Fibroblast of the conjunctiva (primary cell): ENCODE data around the gene GRK1.

ENCODE experiments used
- DNase-seq: peaks from one replicate; pipeline ENCODE4 v3.0.0-alpha.2; 2010; ENCODE audit warnings: low read depth

The GRK1 gene

DNA sequence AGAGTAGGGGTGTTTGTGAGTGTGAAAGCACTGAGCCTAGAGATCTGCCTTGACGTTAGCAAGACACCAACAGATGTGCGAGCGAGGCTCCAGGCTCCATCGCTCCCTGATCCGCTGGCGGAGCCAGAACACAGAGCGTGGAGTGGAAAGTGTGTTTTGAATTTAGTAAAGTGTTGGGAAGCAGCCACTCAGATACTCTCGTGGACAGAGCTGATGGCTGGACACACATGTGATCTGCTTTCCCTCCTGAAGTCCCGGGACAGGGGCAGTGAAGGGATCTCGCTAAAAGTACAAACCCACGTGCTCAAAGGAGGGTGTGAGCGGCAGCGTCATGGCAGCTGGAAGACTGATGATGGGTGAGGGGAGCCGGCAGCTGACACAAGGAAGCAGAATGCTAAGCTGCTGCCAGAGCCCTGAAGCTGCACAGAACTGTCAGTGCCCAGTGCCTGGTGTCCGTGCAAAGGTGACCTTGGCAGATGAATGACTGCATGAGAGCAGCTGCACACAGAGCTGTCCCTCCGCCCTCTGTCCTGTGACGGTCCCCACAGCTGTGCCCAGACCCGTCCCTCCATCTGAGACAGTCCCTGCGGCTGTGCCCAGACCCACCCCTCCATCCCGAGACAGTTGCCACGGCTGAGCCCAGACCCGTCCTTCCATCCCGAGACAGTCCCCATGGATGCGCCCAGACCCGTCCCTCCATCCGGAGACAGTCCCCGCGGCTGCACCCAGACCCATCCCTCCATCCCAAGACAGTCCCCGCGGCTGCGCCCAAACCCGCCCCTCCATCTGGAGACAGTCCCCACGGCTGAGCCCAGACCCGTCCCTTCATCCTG lies 62.4 kb downstream of the GRK1 start:
- DNase-seq, result no peak

GRCh38 chr13:113730258-113730691 lies 63.3 kb downstream of the GRK1 start:
- no peak for DNase-seq

GRCh38 chr13:113730831-113731191 lies 63.8 kb downstream of the GRK1 start:
- no peak for DNase-seq

- DNase-seq, result no peak
Observed at GRCh38 chr13:113731192-113732175, 64.5 kb downstream of the GRK1 start.

DNA sequence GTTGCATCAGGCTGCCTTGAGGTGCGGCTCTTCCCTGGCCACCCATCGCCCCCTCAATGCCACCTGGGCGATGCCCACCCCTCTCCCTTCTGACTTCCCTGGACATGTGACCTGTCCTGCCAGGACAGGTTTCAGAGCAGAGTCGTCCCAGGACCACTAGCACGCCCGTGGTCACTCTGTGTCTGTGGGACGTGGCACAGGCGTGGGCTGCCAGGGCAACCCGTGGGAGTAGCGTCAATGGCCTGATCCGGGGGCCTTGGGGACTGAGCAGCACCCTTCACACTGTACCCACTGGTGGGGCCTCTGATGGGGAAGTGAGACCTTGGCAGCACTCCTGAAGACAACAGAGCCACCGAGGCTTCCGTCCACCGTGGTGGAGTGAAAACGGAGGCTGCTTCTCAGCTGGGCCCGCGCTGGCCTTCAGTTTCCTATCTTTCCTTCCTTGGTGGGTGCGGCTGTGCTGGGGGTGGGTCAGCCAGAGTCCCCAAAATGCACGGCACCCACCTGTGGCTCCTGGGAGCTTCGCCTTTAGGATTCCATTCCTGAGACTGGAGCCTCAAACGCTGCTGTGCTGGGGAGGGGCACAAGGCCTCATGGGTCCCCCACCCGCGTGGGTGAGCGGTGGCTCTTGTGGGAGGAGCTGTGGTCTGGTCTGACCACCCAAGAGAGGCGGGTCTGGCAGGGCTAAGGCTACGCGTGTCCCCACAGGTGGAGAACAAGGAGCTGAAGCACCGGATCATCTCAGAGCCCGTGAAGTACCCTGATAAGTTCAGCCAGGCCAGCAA lies 65.3 kb downstream of the GRK1 start:
- DNase-seq, result no peak

- DNase-seq, result no peak
Observed at GRCh38 chr13:113732961-113733950, 66.2 kb downstream of the GRK1 start.

DNA sequence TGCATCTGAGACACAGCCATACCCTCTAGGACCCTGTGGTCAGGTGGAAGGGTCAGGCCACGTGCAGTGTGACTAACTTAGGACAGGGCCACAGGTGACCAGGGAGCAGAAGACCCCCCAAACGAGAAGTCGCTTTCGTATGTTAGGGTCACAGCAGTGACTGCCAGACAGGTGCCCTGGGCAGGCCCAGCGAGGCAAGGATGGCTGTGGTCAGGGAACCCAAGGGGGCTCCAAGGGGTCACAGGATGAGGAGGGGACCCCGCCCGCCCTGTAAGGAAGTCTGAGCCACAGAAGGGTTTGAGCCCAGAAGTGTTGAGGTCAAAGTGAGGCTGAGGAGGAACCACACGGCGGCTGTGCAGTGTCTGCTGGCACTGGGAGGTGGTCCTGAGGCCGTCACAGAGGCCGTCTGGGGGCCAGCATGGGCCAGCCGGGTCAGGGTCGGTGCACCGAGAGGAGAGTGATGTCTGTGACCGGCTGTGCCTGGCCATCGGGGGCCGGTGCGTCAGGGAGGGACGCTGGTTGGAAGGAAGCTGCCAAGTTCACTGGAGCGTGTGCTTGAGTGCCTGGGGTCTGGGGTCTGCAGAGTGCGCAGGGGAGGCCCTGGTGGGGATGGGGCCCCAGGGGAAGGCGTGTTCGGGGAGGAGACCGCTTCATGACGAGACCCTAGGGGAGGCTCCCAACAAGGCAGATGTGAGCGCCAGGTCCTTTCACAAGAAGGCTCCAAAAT lies 67.2 kb downstream of the GRK1 start:
- no peak for DNase-seq

GRCh38 chr13:113734826-113735125 lies 67.8 kb downstream of the GRK1 start:
- DNase-seq, result no peak

GRCh38 chr13:113735194-113735593 lies 68.2 kb downstream of the GRK1 start:
- no peak for DNase-seq

DNA sequence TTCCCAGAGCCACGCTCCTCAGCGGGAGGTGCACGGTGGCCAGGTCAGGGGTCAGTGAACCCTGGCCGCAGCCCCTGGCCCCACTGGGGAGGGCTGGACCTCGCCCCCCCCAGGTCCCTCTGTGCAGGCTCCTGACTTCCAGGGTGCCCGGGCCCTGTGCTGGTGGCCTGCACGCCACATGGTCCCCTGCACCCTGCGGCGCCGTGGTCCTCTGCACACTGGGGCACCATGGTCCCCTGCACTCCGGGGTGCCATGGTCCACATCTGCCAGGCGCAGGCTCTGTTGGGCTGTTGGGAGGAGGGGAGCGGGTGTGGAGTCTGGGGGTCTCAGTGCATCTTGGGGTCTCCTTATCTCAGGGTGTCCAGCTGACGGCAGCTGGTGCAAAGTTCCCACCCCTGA lies 68.7 kb downstream of the GRK1 start:
- DNase-seq, result no peak

- no peak for DNase-seq
Observed at GRCh38 chr13:113736258-113736731, 69.3 kb downstream of the GRK1 start.

DNA sequence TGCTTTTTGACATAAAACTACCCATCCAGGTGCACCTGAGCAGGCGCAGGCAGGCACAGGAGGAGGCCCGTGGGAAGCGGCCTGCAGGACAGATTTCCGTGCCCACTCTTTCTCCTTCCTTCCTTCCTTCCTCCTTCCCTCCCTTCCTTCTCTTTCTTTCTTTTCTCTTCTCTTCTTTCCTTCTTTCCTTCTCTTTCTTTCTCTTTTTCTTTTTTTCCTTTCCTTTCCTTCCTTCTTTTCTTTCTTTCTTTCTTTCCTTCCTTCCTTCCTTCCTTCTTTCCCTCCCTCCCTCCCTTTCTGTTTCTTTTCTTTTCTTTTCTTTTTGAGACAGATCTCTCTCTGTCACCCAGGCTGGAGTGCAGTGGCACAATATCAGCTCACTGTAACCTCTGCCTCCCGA lies 70.8 kb downstream of the GRK1 start:
- no peak for DNase-seq

DNA sequence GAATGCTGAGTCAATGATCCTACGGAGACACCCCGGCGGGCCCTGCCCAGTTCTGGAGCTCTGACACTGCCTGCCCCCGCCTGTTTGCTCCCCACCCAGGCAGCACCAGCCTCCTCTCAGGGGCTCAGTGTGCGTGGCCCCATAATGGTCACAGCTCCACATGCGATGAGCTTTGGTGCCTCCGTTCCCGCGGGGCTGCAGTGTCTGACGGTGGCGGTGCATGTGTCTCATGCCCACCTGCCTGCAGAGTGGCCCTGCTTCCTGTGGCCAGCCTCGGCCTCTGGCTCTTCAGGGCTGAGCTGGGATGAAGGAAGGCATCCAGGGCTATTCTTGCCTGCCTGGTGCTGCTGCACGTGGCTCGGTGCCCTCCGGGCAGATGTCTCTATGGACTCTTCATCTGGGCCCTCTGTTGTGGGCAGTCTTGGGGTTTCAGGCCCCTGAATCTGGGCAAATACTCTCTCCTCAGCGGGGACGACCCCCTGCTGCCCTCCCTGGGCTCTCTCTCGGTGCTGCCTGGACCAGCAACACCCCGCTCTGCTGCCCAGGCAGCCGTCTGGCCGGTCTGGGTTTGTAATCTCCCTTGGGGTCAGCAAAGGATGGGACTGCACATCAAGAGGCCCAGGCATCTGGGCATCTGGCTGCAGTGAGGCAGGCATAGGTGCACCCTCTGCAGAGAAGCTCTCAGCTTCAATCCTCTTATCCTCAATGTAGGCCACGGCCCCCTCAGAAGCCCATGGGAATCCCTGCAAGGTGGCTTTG lies 72.7 kb downstream of the GRK1 start:
- DNase-seq, result no peak

DNA sequence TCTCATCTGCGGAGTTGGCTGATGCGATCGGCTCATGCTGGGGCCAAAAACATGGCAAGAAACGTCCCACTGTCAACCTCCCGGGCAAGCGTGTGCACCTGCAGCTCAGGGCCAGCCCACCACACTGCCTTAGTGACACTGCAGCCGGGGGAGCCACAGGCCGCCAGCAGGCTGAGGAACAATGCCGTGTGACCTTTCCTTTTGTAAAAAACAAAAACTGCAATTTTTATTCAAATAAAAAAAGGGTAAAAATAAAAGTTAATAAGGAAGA lies 73.2 kb downstream of the GRK1 start:
- DNase-seq, result no peak

DNA sequence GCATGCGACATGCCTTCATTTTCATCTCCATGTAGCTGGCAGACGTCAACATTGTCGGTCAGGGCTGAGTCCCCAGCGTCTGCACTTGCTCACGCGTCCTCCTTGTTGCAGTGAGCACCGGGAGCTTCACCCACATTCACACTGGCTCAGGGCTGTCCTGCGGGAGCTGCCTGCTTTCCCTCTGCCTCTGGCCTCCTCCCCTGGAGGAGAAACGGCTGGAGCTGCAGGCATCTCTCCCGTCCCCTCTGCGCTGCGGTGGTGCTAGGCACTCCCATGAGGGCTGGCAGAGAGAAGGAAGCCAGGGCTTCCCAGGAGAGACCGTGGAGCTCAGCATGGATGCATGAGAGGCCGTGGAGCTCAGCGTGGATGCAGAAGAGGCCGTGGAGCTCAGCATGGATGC lies 73.6 kb downstream of the GRK1 start:
- no peak for DNase-seq

DNA sequence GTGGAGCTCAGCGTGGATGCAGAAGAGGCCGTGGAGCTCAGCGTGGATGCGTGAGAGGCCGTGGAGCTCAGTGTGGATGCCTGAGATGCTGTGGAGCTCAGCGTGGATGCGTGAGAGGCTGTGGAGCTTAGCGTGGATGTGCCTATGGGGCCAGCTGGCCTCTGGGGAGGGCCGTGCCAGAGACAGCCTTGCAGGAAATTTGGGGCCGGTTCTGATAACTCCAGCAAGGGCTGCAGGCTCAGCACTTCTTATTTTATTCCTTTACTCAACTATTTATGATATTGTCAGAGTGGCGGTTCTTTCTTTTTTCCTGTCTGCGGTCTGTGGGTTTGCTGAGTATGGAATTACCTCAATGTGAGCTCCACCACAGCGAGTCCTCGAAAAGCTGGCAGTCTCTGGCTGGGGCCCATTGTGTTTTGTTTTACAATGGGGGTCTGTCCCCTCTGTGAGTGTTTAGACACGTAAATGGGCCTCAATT lies 74.2 kb downstream of the GRK1 start:
- DNase-seq, result no peak

- DNase-seq, result peak; percentile 39
Observed at GRCh38 chr13:113742000-113742441, 75.0 kb downstream of the GRK1 start.

GRCh38 chr13:113742445-113743120 lies 75.6 kb downstream of the GRK1 start:
- no peak for DNase-seq
